ENCODE measurements around the gene DDX59. TPM values are rescaled to one million over a fixed set of nuclear protein-coding genes. Genes with fewer than 3 reads are reported as not detected.
"Not testable (repeated sequence)": the region's sequence is repeated elsewhere in the genome, so short reads cannot be mapped to it uniquely, and the experiment has no call there.

DDX59 gene
- total and polyA plus RNA-seq, 2 donors: 18.5 to 34.8 TPM

DNA sequence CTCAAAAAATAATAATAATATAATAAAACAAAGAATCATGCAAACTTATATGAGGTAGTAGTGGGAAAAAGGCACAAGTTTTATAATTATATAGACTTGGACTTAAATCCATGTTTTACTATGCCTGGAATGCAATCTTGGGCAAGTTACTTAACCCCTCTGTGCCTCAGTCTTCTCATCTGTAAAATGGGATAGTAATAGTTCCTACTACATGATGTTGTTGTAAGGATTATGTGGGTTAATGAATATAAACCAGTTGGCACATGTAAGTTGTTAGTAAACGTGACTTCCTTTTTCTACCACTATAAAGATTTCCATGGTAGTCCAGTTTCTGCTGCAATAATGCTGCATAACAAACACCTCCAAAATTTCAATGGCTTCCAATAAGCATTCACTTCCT lies 38.3 kb downstream of the DDX59 start:
- Histone ChIP-seq H3K4me3 (ENCODE audit: low read depth, low read length) (no peak overlapping the region), H3K4me1 (ENCODE audit: insufficient read depth) (no peaks in the 10 kb centered on the region), H3K27ac (ENCODE audit: low read depth) (no peak overlapping the region), H3K36me3 (ENCODE audit: insufficient read depth) (no peaks in the 10 kb centered on the region)
- 83% methylated on average over 1 of the region's 1 CpG for WGBS
- DNase-seq (ENCODE audit: extremely low spot score): no peak

DNA sequence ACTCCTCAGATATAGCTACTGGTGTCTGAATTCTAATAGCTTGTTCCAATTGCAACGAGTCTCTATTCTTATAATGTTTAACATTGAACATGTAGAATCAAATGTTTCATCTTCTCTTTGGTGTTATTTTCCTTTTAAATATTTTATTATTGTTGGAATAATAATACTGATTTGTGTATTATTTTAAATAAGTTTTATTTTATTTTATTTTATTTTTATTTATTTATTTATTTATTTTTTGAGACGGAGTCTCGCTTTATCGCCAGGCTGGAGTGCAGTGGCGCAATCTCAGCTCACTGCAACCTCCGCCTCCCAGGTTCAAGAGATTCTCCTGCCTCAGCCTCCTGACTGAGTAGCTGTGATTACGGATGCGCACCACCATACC lies 39.2 kb downstream of the DDX59 start:
- H3K36me3 ChIP-seq (ENCODE audit: insufficient read depth); DNase-seq (ENCODE audit: extremely low spot score); H3K27ac ChIP-seq (ENCODE audit: low read depth); H3K4me3 ChIP-seq (ENCODE audit: low read depth, low read length); H3K4me1 ChIP-seq (ENCODE audit: insufficient read depth): not testable (repeated sequence)
- whole genome bisulfite sequencing: 97% methylated on average over 8 of the region's 8 CpGs

DNA sequence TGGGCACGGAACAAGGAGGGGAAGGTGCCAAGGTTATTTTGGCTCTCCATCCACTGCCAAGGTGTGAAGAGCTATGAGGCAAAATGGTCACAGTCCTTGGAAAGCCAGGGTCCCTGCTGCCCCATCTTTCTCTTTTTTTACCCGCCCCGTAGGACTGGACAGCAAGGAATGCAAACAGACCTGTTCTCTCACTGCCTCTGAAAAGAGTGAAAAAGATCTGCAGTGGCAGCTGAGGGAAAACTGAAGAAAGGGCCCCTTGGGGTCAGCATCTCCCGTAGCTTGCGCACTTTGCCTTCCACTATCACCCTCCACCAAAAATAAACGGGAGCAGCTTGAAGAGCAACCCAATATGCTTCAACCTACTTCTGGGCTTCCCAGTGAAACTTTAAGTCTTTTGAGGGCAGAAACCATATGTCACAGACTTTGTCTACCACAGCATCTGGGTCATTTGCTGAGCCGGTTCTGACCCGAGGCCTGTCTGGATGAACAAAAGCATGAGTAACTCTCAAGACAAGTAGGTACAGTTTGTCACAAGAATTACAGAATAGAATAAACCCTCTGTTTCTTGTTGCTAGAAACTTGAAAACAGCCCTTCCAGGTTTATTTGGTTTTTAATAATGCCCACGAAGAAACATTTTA lies 39.7 kb downstream of the DDX59 start:
- DNase-seq (ENCODE audit: extremely low spot score): no peak
- Histone ChIP-seq H3K27ac (ENCODE audit: low read depth) (no peak overlapping the region), H3K4me3 (ENCODE audit: low read depth, low read length) (no peak overlapping the region), H3K36me3 (ENCODE audit: insufficient read depth) (no peaks in the 10 kb centered on the region), H3K4me1 (ENCODE audit: insufficient read depth) (no peaks in the 10 kb centered on the region)
- WGBS: 80% methylated on average over 9 of the region's 9 CpGs

DNA sequence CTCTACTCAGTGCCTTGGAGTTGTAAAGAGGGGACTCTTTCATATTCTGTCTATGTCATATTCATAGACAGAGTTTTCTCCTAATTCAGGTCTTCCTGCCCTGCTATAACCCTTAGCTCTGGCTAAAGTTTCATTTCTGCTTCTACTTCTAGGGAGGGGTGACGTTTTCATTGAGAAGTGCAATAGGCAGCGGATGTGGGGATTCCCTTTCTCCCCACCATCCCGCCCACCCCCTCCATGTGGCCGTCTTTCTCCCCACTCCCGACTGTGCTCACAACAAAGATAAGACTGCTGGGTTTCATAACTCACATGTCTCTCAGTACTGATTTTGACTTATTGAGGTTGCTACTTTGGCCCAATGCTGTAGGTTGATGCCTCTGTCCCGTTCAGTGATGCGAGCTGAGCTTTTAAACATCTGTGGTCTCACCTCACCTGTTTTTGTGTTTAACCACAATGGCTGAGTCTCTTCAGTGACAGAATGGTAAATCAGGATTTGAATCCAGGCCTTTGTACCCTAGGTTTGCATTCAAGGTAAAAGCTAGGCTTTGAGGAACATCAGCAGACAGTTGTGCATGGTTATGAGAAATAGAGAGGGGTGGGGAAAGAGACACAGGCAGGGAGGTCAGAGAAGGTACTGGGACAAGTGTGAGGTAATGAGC lies 41.4 kb downstream of the DDX59 start:
- Histone ChIP-seq H3K4me1 (ENCODE audit: insufficient read depth) (no peaks in the 10 kb centered on the region), H3K27ac (ENCODE audit: low read depth) (no peak overlapping the region), H3K4me3 (ENCODE audit: low read depth, low read length) (no peak overlapping the region), H3K36me3 (ENCODE audit: insufficient read depth) (no peaks in the 10 kb centered on the region)
- no peak for DNase-seq (ENCODE audit: extremely low spot score)
- 65% methylated on average over 7 of the region's 7 CpGs for WGBS

DNA sequence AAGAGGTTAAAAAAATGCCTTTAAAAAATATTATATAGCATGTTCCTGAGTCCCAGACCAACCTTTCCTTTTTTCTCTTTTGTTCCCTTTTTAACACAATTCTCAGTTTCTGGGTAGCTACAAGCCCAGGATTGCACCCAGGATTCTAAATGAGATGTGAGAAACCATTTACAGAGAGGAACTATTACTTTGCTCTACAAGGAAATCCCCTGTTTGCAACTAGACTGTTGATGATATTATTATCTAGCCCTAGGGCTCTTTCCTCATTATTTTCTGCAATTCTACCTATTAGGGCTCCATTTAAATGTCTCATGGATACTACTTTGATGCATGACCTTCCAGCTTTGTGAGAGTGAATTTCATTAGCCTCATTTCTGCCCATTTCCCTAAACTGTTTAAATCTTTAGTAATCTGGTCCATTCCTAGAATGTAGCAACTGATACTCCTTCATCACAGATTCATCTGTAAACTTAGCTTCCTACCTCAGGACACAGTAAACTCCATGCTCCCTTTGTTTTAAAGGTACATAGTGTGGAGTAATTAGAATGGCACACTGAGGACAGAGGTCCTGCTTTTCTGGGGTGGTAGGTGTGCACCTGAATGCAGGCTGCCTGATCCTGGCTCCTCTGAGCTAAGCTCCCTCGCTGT lies 42.0 kb downstream of the DDX59 start:
- Histone ChIP-seq H3K4me3 (ENCODE audit: low read depth, low read length) (no peak overlapping the region), H3K27ac (ENCODE audit: low read depth) (no peak overlapping the region), H3K36me3 (ENCODE audit: insufficient read depth) (no peaks in the 10 kb centered on the region), H3K4me1 (ENCODE audit: insufficient read depth) (no peaks in the 10 kb centered on the region)
- 76% methylated on average over 1 of the region's 1 CpG for WGBS
- no peak for DNase-seq (ENCODE audit: extremely low spot score)

DNA sequence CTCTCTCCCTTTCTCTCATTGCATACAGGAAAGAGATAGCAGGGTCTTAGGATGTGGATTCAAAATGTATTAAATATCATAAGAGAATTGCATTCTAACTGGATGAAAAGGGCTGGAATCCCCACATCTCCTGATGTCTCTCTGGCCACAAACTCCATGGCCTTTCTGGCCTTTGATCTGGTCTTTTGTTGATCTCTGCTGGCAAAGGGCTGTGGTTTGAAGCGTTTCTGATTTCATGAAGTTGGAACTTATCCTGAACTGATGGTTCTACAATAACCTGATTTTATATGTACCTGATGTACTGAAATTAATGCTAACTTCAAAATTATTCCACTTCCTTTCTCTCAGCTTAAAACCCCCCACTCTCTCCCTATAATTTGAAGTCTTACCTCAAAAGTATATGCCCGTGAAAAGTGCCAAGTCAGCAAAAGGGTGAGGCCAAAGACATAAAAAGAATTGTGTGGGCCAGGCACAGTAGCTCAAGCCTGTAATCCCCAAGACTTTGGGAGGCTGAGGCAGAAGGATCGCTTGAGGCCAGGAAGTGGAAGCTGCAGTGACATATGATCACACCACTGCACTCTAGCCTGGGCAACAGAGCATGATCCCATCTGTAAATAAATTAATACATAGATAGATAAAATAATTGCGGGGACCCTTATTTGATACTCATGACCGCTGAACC lies 42.7 kb downstream of the DDX59 start:
- Histone ChIP-seq H3K36me3 (ENCODE audit: insufficient read depth) (no peaks in the 10 kb centered on the region), H3K4me1 (ENCODE audit: insufficient read depth) (no peaks in the 10 kb centered on the region), H3K4me3 (ENCODE audit: low read depth, low read length) (no peak overlapping the region), H3K27ac (ENCODE audit: low read depth) (no peak overlapping the region)
- DNase-seq (ENCODE audit: extremely low spot score): no peak
- 74% methylated on average over 5 of the region's 5 CpGs for WGBS

DNA sequence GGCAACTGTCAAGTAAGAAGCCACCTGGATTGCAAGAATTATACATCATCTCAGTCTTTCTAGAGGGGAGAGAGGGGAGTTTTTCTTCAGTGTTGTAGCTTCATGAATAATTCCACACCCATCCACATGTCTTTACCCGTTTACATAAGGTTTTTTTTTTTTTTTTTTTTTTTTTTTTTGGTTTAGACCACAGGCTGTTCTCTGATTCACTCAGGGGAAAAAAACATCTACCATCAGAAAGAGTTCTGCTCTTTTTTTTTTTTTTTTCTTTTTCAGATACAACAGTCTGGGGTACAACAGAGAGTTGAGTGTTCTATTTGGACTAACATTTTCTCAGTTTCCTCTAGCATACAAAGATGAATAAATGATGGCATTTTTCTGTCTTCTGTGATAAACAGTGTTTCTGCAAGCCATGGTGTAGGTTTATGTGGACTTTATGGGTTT lies 44.3 kb downstream of the DDX59 start:
- 8% methylated on average over 1 of the region's 1 CpG for WGBS
- DNase-seq (ENCODE audit: extremely low spot score): no peak
- Histone ChIP-seq H3K36me3 (ENCODE audit: insufficient read depth) (no peaks in the 10 kb centered on the region), H3K27ac (ENCODE audit: low read depth) (no peak overlapping the region), H3K4me1 (ENCODE audit: insufficient read depth) (peaks cover under 1% of the 10 kb centered on the region), H3K4me3 (ENCODE audit: low read depth, low read length) (no peak overlapping the region)

DNA sequence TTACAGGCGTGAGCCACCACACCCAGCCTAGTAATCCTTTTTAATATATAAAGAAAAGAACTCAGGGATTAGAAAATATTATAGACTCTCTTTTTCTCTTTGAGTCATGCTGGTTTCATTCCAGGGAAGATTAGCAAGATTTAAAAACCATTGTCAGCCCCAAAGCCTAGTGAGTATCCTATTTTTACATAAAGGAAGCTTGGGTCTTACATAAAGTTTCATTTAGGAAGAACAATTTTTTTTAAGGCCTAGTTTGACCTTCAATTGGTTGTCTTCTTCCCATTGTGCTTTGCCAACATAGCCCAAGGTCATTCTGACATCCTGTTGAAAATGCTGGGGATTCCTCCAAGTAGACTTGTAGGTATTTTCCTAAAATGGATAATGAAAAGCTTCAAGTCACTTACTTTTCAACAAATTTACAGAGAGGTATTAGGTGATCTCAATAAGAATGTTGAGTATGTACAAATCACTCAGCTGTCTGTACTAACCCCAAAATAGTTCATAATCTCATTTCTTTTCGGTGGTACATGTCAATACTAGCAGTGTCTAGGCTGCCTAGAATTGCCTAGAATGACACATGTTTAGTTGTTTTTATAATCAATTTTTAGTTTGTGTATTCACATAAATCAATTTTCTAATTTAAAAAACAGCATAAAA lies 44.9 kb downstream of the DDX59 start:
- H3K36me3 ChIP-seq (ENCODE audit: insufficient read depth): no peaks in the 10 kb centered on the region
- H3K4me3 ChIP-seq (ENCODE audit: low read depth, low read length): no peak overlapping the region
- 78% methylated on average over 2 of the region's 2 CpGs for whole genome bisulfite sequencing
- DNase-seq (ENCODE audit: extremely low spot score): no peak
- H3K4me1 ChIP-seq (ENCODE audit: insufficient read depth): peaks cover 1% of the 10 kb centered on the region
- H3K27ac ChIP-seq (ENCODE audit: low read depth): no peak overlapping the region

DNA sequence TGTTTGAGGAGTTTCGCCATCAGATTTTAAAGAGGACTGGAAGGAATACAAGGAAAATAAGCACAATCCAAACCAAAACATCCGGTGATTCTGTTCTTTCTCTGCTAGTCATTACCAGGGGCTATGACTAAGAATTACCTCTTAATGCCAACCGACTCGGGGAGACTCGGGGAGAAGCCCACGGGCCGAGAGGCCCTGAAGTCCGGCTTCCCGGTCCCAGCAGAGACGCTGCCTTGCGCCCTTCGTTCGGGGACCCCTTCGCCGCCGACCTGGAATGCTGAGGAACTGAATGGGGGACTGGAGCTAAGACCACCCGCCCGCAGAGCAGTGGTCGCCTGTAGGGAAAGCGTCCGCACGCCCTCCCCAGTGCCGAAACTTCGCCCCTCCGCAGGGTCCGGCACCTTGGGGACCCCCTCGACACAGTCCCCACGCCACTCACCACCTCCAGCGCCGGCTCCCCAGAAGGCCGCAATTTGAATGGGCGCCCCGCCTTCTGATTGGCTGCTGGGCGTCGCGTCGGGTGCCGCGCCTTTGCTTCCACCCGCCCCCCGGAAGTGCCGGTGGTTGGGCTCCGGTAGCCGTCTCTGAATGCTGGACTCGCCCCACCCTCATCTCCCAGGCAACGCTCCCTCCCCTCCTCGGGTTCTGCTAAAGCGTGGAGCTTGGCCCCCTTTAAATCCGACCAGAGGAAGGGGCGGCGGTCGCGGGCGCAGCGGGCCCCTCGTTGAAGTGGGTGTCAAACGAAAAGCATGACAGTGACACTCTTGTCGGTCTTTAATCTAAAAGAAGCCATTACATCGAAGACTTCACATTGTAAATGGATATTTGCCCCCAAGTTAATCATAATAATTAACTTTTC lies 49.2 kb downstream of the DDX59 start, which contains the start of gene KIF14:
Gene KIF14 (minus strand): TSS at position 479 of the 859 bp plus-strand sequence. CDS start 2,028 bp downstream, outside the sequence.
- Histone ChIP-seq H3K36me3 (ENCODE audit: insufficient read depth) (no peaks in the 10 kb centered on the region), H3K27ac (ENCODE audit: low read depth) (no peak within 1 kb of the TSS)
- under 1% methylated on average over 59 of the region's 59 CpGs for WGBS

DNA sequence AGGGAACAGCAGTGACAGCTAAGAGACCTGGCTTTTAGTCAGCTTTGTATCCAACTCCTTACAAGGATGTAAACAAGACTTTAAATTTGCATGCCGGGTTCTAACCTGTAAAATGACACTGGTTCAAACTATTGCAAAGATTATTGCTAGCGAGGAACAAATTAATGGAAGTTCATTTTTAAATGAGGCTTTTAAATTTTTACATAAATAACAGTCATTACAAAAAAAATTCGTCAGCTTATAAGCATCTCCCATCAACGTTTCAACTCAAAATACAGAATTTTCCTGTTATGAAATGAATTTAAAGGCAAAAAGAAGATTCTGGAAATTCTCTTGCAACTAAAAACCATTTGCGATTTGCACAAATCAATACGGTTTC lies 49.8 kb downstream of the DDX59 start:
- Histone ChIP-seq H3K4me1 (ENCODE audit: insufficient read depth) (peaks cover 1% of the 10 kb centered on the region), H3K36me3 (ENCODE audit: insufficient read depth) (no peaks in the 10 kb centered on the region), H3K4me3 (ENCODE audit: low read depth, low read length) (peak overlapping the region; percentile 76), H3K27ac (ENCODE audit: low read depth) (no peak overlapping the region)
- WGBS: 9% methylated on average over 6 of the region's 6 CpGs
- no peak for DNase-seq (ENCODE audit: extremely low spot score)

More for the DNA sequence above, 49.2 kb downstream of the DDX59 start, which contains the start of gene KIF14:
- Histone ChIP-seq H3K4me3 (ENCODE audit: low read depth, low read length) (peak within 1 kb of the TSS; percentile 76), H3K4me1 (ENCODE audit: insufficient read depth) (peaks cover 1% of the 10 kb centered on the region)
- peak; percentile 78 for DNase-seq (ENCODE audit: extremely low spot score)

DNA sequence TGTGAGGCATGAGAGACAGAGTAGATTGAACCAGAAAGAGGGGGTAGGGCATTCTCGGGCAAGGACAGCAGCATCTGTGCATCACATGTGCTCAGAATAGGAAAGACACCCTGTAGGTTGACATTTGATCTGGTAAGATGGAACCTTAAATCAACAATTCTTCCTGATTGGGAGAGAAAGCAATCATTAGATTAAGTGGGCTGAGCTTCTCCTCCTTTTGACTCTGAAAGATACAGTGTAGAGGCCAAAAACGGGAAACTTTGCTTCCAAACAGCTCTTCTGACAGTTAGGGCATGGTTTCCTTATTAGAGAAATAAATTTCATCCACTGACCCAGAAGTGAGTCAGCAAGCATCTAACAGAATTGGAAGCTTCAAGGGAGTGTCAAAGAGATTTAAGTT lies 58.9 kb downstream of the DDX59 start:
- WGBS: 54% methylated on average over 2 of the region's 2 CpGs
- Histone ChIP-seq H3K36me3 (ENCODE audit: insufficient read depth) (no peaks in the 10 kb centered on the region), H3K4me1 (ENCODE audit: insufficient read depth) (no peaks in the 10 kb centered on the region), H3K27ac (ENCODE audit: low read depth) (no peak overlapping the region), H3K4me3 (ENCODE audit: low read depth, low read length) (no peak overlapping the region)
- no peak for DNase-seq (ENCODE audit: extremely low spot score)

DNA sequence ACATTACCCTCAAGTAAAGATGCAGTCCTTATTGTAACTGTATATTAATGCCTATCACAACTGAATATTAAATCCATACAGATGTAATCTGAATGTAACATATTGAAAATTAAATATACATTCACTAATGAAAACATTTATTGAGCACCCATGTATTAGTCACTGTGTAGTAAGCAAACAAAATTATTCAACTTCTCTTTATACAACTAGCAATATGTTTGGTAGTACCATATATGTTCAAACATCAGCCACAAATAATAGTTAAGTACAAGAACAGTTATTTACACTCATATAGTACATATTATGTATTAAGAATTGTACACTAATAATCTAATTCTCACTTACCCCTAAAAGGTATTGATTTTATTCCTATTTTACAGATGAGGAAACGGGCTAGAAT lies 67.1 kb downstream of the DDX59 start:
- H3K4me3 ChIP-seq (ENCODE audit: low read depth, low read length): no peak overlapping the region
- 96% methylated on average over 1 of the region's 1 CpG for WGBS
- no peaks in the 10 kb centered on the region for H3K4me1 ChIP-seq (ENCODE audit: insufficient read depth)
- H3K27ac ChIP-seq (ENCODE audit: low read depth): no peak overlapping the region
- no peak for DNase-seq (ENCODE audit: extremely low spot score)
- H3K36me3 ChIP-seq (ENCODE audit: insufficient read depth): no peaks in the 10 kb centered on the region

All from urinary bladder (tissue), 4 donors.